ENCODE results near the gene FTCDNL1.

DNA sequence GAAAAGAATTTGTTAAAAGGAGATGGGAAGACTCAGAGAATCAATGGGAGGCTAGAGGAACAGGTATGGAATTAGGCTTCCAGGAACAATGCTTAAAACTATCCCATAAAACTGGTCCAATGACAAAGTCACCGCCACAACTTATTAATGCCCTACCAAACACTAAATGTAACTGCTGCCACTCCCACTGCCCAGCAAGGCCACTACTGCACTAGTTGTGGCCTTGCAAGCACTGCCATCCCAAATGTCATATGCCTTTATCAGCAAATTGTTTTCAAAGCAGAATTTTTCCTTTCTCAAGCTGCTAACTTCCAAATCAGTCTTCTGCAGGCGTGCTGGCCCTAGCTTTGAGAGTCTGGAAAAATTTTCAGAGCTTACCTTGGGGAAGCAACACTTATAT is 45.6 kb upstream of the FTCDNL1 start:
- TF ChIP-seq, protein P1, sequence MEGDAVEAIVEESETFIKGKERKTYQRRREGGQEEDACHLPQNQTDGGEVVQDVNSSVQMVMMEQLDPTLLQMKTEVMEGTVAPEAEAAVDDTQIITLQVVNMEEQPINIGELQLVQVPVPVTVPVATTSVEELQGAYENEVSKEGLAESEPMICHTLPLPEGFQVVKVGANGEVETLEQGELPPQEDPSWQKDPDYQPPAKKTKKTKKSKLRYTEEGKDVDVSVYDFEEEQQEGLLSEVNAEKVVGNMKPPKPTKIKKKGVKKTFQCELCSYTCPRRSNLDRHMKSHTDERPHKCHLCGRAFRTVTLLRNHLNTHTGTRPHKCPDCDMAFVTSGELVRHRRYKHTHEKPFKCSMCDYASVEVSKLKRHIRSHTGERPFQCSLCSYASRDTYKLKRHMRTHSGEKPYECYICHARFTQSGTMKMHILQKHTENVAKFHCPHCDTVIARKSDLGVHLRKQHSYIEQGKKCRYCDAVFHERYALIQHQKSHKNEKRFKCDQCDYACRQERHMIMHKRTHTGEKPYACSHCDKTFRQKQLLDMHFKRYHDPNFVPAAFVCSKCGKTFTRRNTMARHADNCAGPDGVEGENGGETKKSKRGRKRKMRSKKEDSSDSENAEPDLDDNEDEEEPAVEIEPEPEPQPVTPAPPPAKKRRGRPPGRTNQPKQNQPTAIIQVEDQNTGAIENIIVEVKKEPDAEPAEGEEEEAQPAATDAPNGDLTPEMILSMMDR (conservative IDR thresholded peaks at IDR 0.05), result no peak
- TF ChIP-seq EZH2 (IDR thresholded peaks at IDR 0.05; ENCODE audit: low read depth), result no peak

Data from PC-9 (cell line).